Pancreas (tissue), 10 donors: ENCODE data around the gene ARHGAP4. TPM values are rescaled to one million over a fixed set of nuclear protein-coding genes. Genes with fewer than 3 reads are reported as not detected.

ENCODE experiments used
- ATAC-seq, 4 donors: fragments of 200-7000 bp; cut with Tn5 transposase; one replicate each; pipeline versions ENCODE4 v1.8.0 to v1.9.1; 2020; ENCODE audit warnings: mild to moderate bottlenecking in 4 of 4, moderate library complexity in 4 of 4
- DNase-seq, 6 donors: peaks; one replicate each; pipeline ENCODE4 v3.0.0-alpha.2; 2020
- FAIRE-seq: peaks from 2 replicates; lab custom pipeline; 2012; peaks lifted over from hg19 to GRCh38; lab: Jason Lieb, UNC
- H3K27ac ChIP-seq, 4 donors: fragments of 200-600 bp; sonication (generic); 1 replicate in 3 of 4; 2 replicates in 1 of 4; pipeline versions ENCODE4 v1.5.0 to v1.8.0; 2020
- H3K27me3 ChIP-seq, 4 donors: fragments of 200-600 bp; one replicate each; pipeline ENCODE4 v1.8.0; 2021
- H3K36me3 ChIP-seq, 3 donors: fragments of 200-600 bp; sonication (generic) in 1 of 3; one replicate each; pipeline versions ENCODE4 v1.5.0 to v1.8.0; 2020 to 2021
- H3K4me1 ChIP-seq, 3 donors: fragments of 200-600 bp; one replicate each; pipeline ENCODE4 v1.8.0; 2021
- H3K4me3 ChIP-seq, 4 donors: fragments of 200-600 bp; sonication (generic) in 2 of 4; one replicate each; pipeline versions ENCODE4 v1.5.0 to v1.8.0; 2020 to 2021
- H3K9me3 ChIP-seq, 4 donors: fragments of 200-600 bp; one replicate each; pipeline ENCODE4 v1.8.0; 2021
- WGBS, 2 donors: extraction: QIAGEN DNeasy Blood & Tissue Kit; methylation state at CpG; one replicate each; pipeline ENCODE4 v1.1.7; 2013; 5-methylcytosine and 5-hydroxymethylcytosine counted together
- intact Hi-C, 3 donors: fragments of 100-400 bp; cut with DNase I; formaldehyde crosslinking; loops; one replicate each; pipeline versions ENCODE4 v1.11.1 to v1.14.2; 2022
- polyA plus RNA-seq, 2 donors: library from polyadenylated mRNA; stranded (reverse); fragments of 200-250 nt; gene quantifications; one replicate each; pipeline ENCODE4 v1.2.3, GENCODE V29; 2013
- total RNA-seq, 6 donors: library from RNA; stranded (reverse); fragmentation: NEBNext Ultra II Directional in 4 of 6; extraction: Animal tissue kit (Norgen Biotek cat#: 25700) in 4 of 6; gene quantifications; one replicate each; pipeline versions ENCODE4 v1.2.1 to v1.2.4, GENCODE V29; 2021 to 2023
- TF ChIP-seq, protein P1 (sequence below), 4 donors: fragments of 200-600 bp; sonication (generic) in 3 of 4; IDR thresholded peaks; one replicate each; pipeline versions ENCODE4 v1.5.0 to v1.8.0; 2021; ENCODE audit warnings: antibody characterized with exemption in 4 of 4
- donor health status: healthy with polysubstance abuse.
- donor health status: DM: no; HTN: no; CAD: no; lungs with moderate emphysema.
- donor health status: DM: no; HTN: no; CAD: no.
- donor health status: control.
- donor health status: control.
- donor health status: Bipolar disorder and iron deficiency.
- donor health status: DM: yes; HTN: yes; CAD: no.
- donor health status: DM: no; HTN: no; CAD: no.
- donor health status: DM: no; HTN: no; CAD: no.
- donor health status: DM: yes; HTN: yes; CAD: no.

The ARHGAP4 gene
- total and polyA plus RNA-seq, 8 donors, result 1.9 to 71.7 (median 10.1) TPM

DNA sequence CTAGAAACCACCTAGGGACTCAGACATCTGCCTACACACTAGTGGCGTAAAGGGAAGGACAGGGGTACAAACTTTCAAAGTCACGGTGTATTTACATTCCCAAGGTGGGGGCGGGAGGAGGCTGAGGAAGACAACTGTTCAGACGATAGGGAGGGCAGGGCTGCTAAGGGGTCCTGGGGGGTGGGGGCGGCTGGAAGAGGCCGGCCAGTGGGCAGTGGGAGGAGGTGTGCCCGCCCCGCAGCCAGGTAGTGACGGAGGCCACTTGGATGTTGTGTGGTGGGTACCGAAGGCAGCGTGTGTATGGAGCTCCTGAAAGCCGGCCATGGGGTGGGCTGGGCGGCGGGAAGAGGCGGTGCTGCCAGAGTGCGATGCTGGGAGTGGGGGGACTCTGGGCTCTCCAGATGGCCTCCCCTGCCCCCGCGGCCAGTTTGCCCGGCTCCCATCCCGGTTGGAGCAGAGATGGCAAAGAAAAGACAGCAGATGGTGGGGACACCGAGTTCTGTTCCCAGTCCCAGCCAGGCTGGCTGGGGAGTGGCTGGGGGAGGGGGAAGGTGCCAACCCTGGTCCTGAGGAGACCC, 64.2 kb downstream of the ARHGAP4 start:
- no peak overlapping the region for H3K4me3 ChIP-seq
- intact Hi-C loops, result no loop called here
- peaks cover 0 to 6% (median under 1%) of the 10 kb centered on the region in 4 donors for H3K27me3 ChIP-seq
- no peaks in the 10 kb centered on the region for H3K9me3 ChIP-seq
- no peak overlapping the region for H3K27ac ChIP-seq
- H3K36me3 ChIP-seq, result no peaks in the 10 kb centered on the region
- TF ChIP-seq, protein P1, sequence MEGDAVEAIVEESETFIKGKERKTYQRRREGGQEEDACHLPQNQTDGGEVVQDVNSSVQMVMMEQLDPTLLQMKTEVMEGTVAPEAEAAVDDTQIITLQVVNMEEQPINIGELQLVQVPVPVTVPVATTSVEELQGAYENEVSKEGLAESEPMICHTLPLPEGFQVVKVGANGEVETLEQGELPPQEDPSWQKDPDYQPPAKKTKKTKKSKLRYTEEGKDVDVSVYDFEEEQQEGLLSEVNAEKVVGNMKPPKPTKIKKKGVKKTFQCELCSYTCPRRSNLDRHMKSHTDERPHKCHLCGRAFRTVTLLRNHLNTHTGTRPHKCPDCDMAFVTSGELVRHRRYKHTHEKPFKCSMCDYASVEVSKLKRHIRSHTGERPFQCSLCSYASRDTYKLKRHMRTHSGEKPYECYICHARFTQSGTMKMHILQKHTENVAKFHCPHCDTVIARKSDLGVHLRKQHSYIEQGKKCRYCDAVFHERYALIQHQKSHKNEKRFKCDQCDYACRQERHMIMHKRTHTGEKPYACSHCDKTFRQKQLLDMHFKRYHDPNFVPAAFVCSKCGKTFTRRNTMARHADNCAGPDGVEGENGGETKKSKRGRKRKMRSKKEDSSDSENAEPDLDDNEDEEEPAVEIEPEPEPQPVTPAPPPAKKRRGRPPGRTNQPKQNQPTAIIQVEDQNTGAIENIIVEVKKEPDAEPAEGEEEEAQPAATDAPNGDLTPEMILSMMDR (IDR thresholded peaks at IDR 0.05), result no peak
- DNase-seq (peak in 2 of 6 donors; percentile 30 to 53), ATAC-seq (no peak), FAIRE-seq (no peak)
- WGBS, 2 donors, result 53 to 56% methylated on average over 21 of the region's 21 CpGs
- no peaks in the 10 kb centered on the region for H3K4me1 ChIP-seq

DNA sequence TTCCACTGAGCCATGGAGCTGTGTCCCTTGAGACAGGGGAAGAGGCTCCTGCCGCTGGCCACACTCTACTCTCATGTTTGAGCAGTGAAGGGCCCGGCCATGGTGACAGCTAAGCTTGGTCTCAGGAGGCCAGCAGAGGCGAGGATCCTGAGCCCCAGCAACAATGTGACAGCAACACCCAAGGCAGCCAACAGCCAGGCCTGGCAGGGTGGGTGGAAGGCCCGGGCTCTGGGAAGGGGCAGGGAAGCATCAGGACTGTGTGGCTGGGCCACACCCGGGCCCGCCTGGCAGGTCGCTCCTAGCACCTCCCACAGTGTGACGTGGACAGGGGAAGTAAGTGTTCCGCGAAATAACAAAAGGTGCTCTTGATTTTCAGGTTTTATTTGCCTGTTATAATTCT, 64.9 kb downstream of the ARHGAP4 start:
- DNase-seq (peak in 2 of 6 donors; percentile 40 to 50), FAIRE-seq (no peak), ATAC-seq (no peak)
- TF ChIP-seq, protein P1 (IDR thresholded peaks at IDR 0.05), result no peak
- H3K27me3 ChIP-seq, result peaks cover 0 to 6% (median 0%) of the 10 kb centered on the region in 4 donors
- H3K4me1 ChIP-seq, result no peaks in the 10 kb centered on the region
- WGBS, 2 donors, result 65 to 79% methylated on average over 10 of the region's 10 CpGs
- H3K36me3 ChIP-seq, result no peaks in the 10 kb centered on the region
- no peak overlapping the region for H3K27ac ChIP-seq
- no peak overlapping the region for H3K4me3 ChIP-seq
- intact Hi-C loops, result no loop called here
- H3K9me3 ChIP-seq, result no peaks in the 10 kb centered on the region

Other genes starting within 250 kb of the ARHGAP4 start
- 10 to 100 TPM in 4 of 6 donors, 1 to 10 TPM in 2; 8.4 to 15.8 (median 11.1) TPM for gene SLC6A8, start 238.3 kb downstream of the ARHGAP4 start, total RNA-seq
- 10 to 100 TPM; 12.3 to 14.4 TPM for gene SLC6A8, start 238.3 kb downstream of the ARHGAP4 start, polyA plus RNA-seq
- 100 to 1,000 TPM in 2 of 6 donors, 10 to 100 TPM in 4; 72.2 to 118 (median 88.4) TPM for gene BCAP31, start 201.9 kb downstream of the ARHGAP4 start, total RNA-seq
- 10 to 100 TPM; 66.3 to 90.1 TPM for gene BCAP31, start 201.9 kb downstream of the ARHGAP4 start, polyA plus RNA-seq
- 10 to 100 TPM in 3 of 6 donors, 1 to 10 TPM in 3; 5.8 to 13.2 (median 9.8) TPM for gene ABCD1, start 201.4 kb downstream of the ARHGAP4 start, total RNA-seq
- 10 to 100 TPM in 1 of 2 donors, 1 to 10 TPM in 1; 6.7 to 11.9 TPM for gene ABCD1, start 201.4 kb downstream of the ARHGAP4 start, polyA plus RNA-seq
- gene PLXNB3, start 162.0 kb downstream of the ARHGAP4 start, total RNA-seq, result 1 to 10 TPM; 4.0 to 9.0 (median 5.2) TPM
- gene PLXNB3, start 162.0 kb downstream of the ARHGAP4 start, polyA plus RNA-seq, result 10 to 100 TPM; 22.9 to 28.6 TPM
- under 1 TPM in 5 of 6 donors, not detected in 1; 0.12 to 0.38 (median 0.20) TPM for gene SRPK3, start 145.2 kb downstream of the ARHGAP4 start, total RNA-seq
- 1 to 10 TPM; 1.0 to 1.5 TPM for gene SRPK3, start 145.2 kb downstream of the ARHGAP4 start, polyA plus RNA-seq
- gene IDH3G, start 131.9 kb downstream of the ARHGAP4 start, total RNA-seq, result 10 to 100 TPM; 15.8 to 29.9 (median 23.0) TPM
- gene IDH3G, start 131.9 kb downstream of the ARHGAP4 start, polyA plus RNA-seq, result 10 to 100 TPM; 47.2 to 48.4 TPM
- gene SSR4, start 131.6 kb downstream of the ARHGAP4 start, total RNA-seq, result 100 to 1,000 TPM; 368 to 471 (median 392) TPM
- 100 to 1,000 TPM; 749 to 925 TPM for gene SSR4, start 131.6 kb downstream of the ARHGAP4 start, polyA plus RNA-seq
- 1 to 10 TPM in 2 of 6 donors, under 1 TPM in 4; 0.79 to 2.4 (median 0.92) TPM for gene PDZD4, start 95.7 kb downstream of the ARHGAP4 start, total RNA-seq
- gene PDZD4, start 95.7 kb downstream of the ARHGAP4 start, polyA plus RNA-seq, result 10 to 100 TPM in 1 of 2 donors, 1 to 10 TPM in 1; 8.4 to 15.2 TPM
- 1 to 10 TPM in 4 of 6 donors, under 1 TPM in 2; 0.97 to 1.6 (median 1.2) TPM for gene L1CAM, start 40.1 kb downstream of the ARHGAP4 start, total RNA-seq
- 1 to 10 TPM in 1 of 2 donors, under 1 TPM in 1; 0.84 to 3.9 TPM for gene L1CAM, start 40.1 kb downstream of the ARHGAP4 start, polyA plus RNA-seq
- under 1 TPM; 0.12 to 0.58 (median 0.31) TPM for gene AVPR2, start 21.6 kb downstream of the ARHGAP4 start, total RNA-seq
- gene AVPR2, start 21.6 kb downstream of the ARHGAP4 start, polyA plus RNA-seq, result 1 to 10 TPM; 1.3 TPM
- gene NAA10, start 8.8 kb upstream of the ARHGAP4 start, total RNA-seq, result 10 to 100 TPM; 24.5 to 49.0 (median 40.3) TPM
- gene NAA10, start 8.8 kb upstream of the ARHGAP4 start, polyA plus RNA-seq, result 100 to 1,000 TPM in 1 of 2 donors, 10 to 100 TPM in 1; 95.1 to 115 TPM
- 1 to 10 TPM in 4 of 6 donors, under 1 TPM in 2; 0.43 to 7.5 (median 1.6) TPM for gene RENBP, start 18.4 kb upstream of the ARHGAP4 start, total RNA-seq
- 1 to 10 TPM; 2.8 to 5.1 TPM for gene RENBP, start 18.4 kb upstream of the ARHGAP4 start, polyA plus RNA-seq
- 10 to 100 TPM; 10.4 to 28.4 (median 17.0) TPM for gene HCFC1, start 45.6 kb upstream of the ARHGAP4 start, total RNA-seq
- 10 to 100 TPM; 15.7 to 17.1 TPM for gene HCFC1, start 45.6 kb upstream of the ARHGAP4 start, polyA plus RNA-seq
- gene TMEM187, start 46.5 kb upstream of the ARHGAP4 start, total RNA-seq, result 10 to 100 TPM in 2 of 6 donors, 1 to 10 TPM in 4; 5.7 to 12.4 (median 9.1) TPM
- gene TMEM187, start 46.5 kb upstream of the ARHGAP4 start, polyA plus RNA-seq, result 1 to 10 TPM; 5.2 to 7.8 TPM
- 100 to 1,000 TPM in 1 of 6 donors, 10 to 100 TPM in 5; 44.5 to 103 (median 64.6) TPM for gene IRAK1, start 93.6 kb upstream of the ARHGAP4 start, total RNA-seq
- gene IRAK1, start 93.6 kb upstream of the ARHGAP4 start, polyA plus RNA-seq, result 10 to 100 TPM; 35.8 to 48.9 TPM
- gene MECP2, start 171.5 kb upstream of the ARHGAP4 start, total RNA-seq, result 10 to 100 TPM; 21.3 to 30.8 (median 23.6) TPM
- gene MECP2, start 171.5 kb upstream of the ARHGAP4 start, polyA plus RNA-seq, result 10 to 100 TPM; 17.7 to 19.5 TPM
- gene OPN1LW, start 218.0 kb upstream of the ARHGAP4 start, total RNA-seq, result not detected
- gene OPN1LW, start 218.0 kb upstream of the ARHGAP4 start, polyA plus RNA-seq, result not detected